HUES64 (cell line): ENCODE data around the gene FAM149A.
A peak's percentile ranks its signal among the peaks of the same experiment; 100 is the strongest.

Experiments used
- H3K27ac ChIP-seq: 2 replicates; pipeline ENCODE4 v1.7.0; 2013; ENCODE audit warnings: low read depth, low read length, inconsistent platforms
- H3K27me3 ChIP-seq: 2 replicates; pipeline ENCODE4 v1.6.1; 2013; ENCODE audit warnings: mild to moderate bottlenecking, low read length; ENCODE audit not compliant: insufficient read depth
- H3K36me3 ChIP-seq: 2 replicates; pipeline ENCODE4 v1.6.1; 2013; ENCODE audit warnings: mild to moderate bottlenecking, low read length; ENCODE audit not compliant: insufficient read depth
- H3K4me1 ChIP-seq: 2 replicates; pipeline ENCODE4 v1.6.1; 2013; ENCODE audit warnings: mild to moderate bottlenecking, low read length, moderate library complexity; ENCODE audit not compliant: insufficient read depth
- H3K4me3 ChIP-seq: 2 replicates; pipeline ENCODE4 v1.5.1; 2013; ENCODE audit warnings: mild to moderate bottlenecking, low read length, moderate library complexity
- H3K9ac ChIP-seq: 2 replicates; pipeline ENCODE4 v1.6.1; 2013; ENCODE audit warnings: mild to moderate bottlenecking, low read depth, low read length
- H3K9me3 ChIP-seq: 2 replicates; pipeline ENCODE4 v1.6.1; 2013; ENCODE audit warnings: low read depth, low read length; ENCODE audit not compliant: insufficient read depth
- WGBS: fragments of 150-250, 120-280 bp; methylation state at CpG from one replicate; pipeline ENCODE4 v1.1.7; 2013; ENCODE audit warnings: missing lambda C conversion rate; 5-methylcytosine and 5-hydroxymethylcytosine counted together

FAM149A gene

GRCh38 chr4:186079694-186080093 is 24.8 kb upstream of the FAM149A start:
- 66% methylated on average over 9 of the region's 9 CpGs for WGBS
- H3K36me3 ChIP-seq, result no peaks in the 10 kb centered on the region
- H3K27me3 ChIP-seq, result no peaks in the 10 kb centered on the region
- no peak overlapping the region for H3K4me3 ChIP-seq
- no peak overlapping the region for H3K9ac ChIP-seq
- peaks cover 20% of the 10 kb centered on the region for H3K4me1 ChIP-seq
- no peak overlapping the region; the same call in 1 of the 2 replicates for H3K27ac ChIP-seq
- H3K9me3 ChIP-seq, result no peaks in the 10 kb centered on the region

DNA sequence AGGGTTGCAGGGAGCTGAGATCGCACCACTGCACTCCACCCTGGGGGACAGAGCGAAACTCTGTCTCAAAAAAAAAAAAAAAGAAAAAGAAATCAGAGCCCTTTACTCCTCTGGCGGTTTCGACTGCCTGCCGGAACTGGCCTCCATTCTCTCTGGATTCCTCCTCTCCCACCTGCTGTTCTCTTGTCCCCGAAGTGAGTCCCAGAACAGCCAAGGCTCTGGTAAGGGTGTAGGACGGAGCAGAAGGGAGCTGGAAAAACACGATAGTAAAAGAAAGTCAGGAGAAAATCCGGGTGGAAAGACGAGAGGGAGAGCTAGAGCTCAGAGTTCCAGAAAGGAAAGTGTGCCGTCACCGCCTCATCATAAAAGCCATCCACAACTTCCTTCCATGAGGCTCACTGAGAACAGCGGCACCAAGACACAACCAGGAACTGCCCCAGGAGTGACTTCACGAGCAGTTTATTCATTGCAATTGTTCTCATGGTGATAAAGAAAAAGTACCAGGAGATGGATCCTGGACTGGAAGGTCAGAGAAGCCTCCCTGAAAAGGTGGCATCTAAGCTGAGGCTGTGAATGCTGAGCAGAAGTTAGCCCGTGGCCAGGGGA is 23.2 kb upstream of the FAM149A start:
- Histone ChIP-seq H3K36me3 (no peaks in the 10 kb centered on the region), H3K9me3 (no peaks in the 10 kb centered on the region), H3K4me3 (peak overlapping the region; percentile 18), H3K4me1 (peaks cover 20% of the 10 kb centered on the region), H3K9ac (peak overlapping the region; percentile 50; the same call in 1 of the 2 replicates), H3K27me3 (no peaks in the 10 kb centered on the region), H3K27ac (peak overlapping the region; percentile 86)
- 27% methylated on average over 15 of the region's 15 CpGs for WGBS

DNA sequence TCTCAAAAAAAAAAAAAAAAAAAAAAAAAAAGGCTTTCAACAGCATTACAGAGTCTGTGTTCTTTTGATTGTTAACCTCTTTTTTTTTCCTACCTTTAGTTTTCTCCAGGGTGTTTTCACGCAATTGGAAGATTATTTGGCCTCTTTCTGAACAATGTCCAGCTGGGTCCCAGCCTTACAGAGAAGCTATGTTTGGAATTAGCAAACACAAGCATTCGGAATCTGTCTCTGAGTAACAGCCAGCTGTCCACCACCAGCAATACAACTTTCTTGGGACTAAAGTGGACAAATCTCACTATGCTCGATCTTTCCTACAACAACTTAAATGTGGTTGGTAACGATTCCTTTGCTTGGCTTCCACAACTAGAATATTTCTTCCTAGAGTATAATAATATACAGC is 22.3 kb upstream of the FAM149A start:
- Histone ChIP-seq H3K36me3 (no peaks in the 10 kb centered on the region), H3K9ac (no peak overlapping the region), H3K9me3 (no peaks in the 10 kb centered on the region), H3K4me1 (peaks cover 20% of the 10 kb centered on the region), H3K4me3 (no peak overlapping the region), H3K27me3 (no peaks in the 10 kb centered on the region), H3K27ac (no peak overlapping the region)
- 95% methylated on average over 3 of the region's 4 CpGs for WGBS

GRCh38 chr4:186088523-186088922 is 16.0 kb upstream of the FAM149A start:
- H3K4me3 ChIP-seq, result no peak overlapping the region
- H3K27me3 ChIP-seq, result no peaks in the 10 kb centered on the region
- H3K27ac ChIP-seq, result no peak overlapping the region
- no peak overlapping the region for H3K9ac ChIP-seq
- no peaks in the 10 kb centered on the region for H3K36me3 ChIP-seq
- no peaks in the 10 kb centered on the region; the same call in 1 of the 2 replicates for H3K4me1 ChIP-seq
- H3K9me3 ChIP-seq, result no peaks in the 10 kb centered on the region

DNA sequence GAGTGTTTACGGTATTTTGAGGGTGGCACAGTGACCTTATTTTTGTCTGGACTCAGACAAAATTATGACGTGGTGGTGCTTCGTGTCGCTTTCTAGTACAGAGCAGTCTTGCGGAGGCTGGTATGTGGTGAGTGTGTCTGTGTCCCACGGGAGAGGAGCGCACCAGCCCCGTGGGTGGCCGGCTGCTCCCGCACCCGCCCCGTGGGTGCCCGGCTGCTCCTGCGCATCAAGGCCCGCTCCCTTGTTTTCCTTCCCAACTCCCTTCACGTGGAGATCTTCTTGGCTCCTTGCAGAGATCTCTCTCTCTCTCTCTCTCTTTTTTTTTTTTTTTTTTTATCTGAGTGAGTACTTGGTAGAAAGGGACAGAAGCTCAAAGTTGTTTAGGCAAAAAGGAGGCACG is 12.2 kb upstream of the FAM149A start:
- H3K36me3 ChIP-seq, result no peaks in the 10 kb centered on the region
- H3K27me3 ChIP-seq, result no peaks in the 10 kb centered on the region
- H3K4me1 ChIP-seq, result no peaks in the 10 kb centered on the region; the same call in 1 of the 2 replicates
- WGBS, result 93% methylated on average over 16 of the region's 17 CpGs
- no peaks in the 10 kb centered on the region for H3K9me3 ChIP-seq
- no peak overlapping the region for H3K9ac ChIP-seq
- no peak overlapping the region for H3K27ac ChIP-seq
- H3K4me3 ChIP-seq, result no peak overlapping the region

GRCh38 chr4:186095406-186095805 is 9.1 kb upstream of the FAM149A start:
- H3K9ac ChIP-seq, result no peak overlapping the region
- no peaks in the 10 kb centered on the region for H3K27me3 ChIP-seq
- no peaks in the 10 kb centered on the region for H3K36me3 ChIP-seq
- no peak overlapping the region for H3K4me3 ChIP-seq
- H3K4me1 ChIP-seq, result no peaks in the 10 kb centered on the region; the same call in 1 of the 2 replicates
- no peaks in the 10 kb centered on the region for H3K9me3 ChIP-seq
- H3K27ac ChIP-seq, result no peak overlapping the region
- 77% methylated on average over 13 of the region's 13 CpGs for WGBS

GRCh38 chr4:186096681-186097165 is 7.8 kb upstream of the FAM149A start:
- WGBS, result 88% methylated on average over 9 of the region's 9 CpGs
- Histone ChIP-seq H3K36me3 (no peaks in the 10 kb centered on the region), H3K4me3 (no peak overlapping the region), H3K4me1 (no peaks in the 10 kb centered on the region; the same call in 1 of the 2 replicates), H3K9ac (no peak overlapping the region), H3K27me3 (no peaks in the 10 kb centered on the region), H3K9me3 (no peaks in the 10 kb centered on the region), H3K27ac (no peak overlapping the region)

- 81% methylated on average over 5 of the region's 5 CpGs for WGBS
- H3K27ac ChIP-seq, result no peak overlapping the region
- H3K4me1 ChIP-seq, result no peaks in the 10 kb centered on the region; the same call in 1 of the 2 replicates
- H3K4me3 ChIP-seq, result no peak overlapping the region
- no peaks in the 10 kb centered on the region for H3K9me3 ChIP-seq
- H3K27me3 ChIP-seq, result peaks cover under 1% of the 10 kb centered on the region; the same call in 1 of the 2 replicates
- no peak overlapping the region for H3K9ac ChIP-seq
- H3K36me3 ChIP-seq, result no peaks in the 10 kb centered on the region
Observed at GRCh38 chr4:186097386-186097785, 7.1 kb upstream of the FAM149A start.

DNA sequence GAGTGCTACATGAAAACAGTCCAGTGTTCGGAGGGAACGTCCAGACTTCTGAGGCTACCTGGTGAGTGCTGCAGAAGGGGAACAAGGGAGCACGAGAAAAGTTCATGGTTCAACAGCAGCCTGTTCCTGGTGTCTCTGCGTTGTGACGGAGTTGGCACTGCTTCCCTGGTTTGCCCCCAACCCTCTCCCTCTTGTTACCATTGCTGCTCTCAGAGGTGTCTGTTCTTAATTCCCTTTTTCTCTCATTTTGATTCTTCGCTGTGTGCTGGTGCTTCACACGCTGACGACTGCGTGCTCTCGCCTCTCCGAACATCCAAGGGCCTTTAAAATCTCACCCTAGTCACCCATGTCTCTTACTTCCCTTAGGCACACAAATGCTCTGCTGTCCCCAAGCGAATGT is 1.6 kb upstream of the FAM149A start:
- 95% methylated on average over 12 of the region's 12 CpGs for WGBS

DNA sequence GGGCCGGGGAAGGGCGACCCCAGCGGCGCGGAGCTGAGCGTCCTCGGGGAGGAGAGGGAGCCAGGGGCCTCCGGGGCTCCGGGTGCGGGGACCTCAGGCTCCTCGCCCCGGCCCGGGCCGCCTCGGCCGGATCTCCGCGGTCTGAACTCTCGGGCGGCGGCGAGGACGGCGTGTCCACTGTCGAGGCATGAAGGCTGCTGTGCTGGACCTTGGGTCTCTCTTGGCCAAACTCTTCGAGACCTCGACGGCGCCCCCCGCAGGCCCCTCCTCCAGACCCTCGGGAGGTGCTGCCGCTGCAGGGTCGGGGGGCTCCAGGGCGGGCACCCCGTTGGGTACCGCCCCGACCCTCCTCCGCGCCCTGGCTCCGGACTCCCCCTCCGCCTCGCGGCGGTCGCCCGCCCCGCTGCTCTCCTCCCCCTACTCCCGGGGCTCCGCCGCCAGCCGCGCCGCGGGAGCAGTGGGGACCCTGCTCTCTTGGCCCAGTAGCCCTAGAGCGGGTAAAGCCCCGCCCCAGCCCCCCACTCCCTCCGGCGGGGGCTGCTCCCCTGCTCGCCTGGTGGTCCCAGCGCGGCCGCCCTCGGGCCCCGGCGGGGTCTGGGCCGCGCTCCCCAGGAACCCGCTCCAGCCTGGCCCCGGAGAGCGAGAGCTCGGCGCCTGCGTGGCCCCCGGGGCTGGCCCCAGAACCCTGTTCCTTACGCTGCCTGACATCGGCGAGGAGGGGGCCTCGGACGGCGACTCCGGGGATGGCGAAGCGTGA is 564 bp downstream of the FAM149A start:
- Histone ChIP-seq H3K9ac (peak overlapping the region; percentile 49), H3K27me3 (peaks cover 41% of the 10 kb centered on the region), H3K27ac (no peak overlapping the region), H3K9me3 (no peaks in the 10 kb centered on the region), H3K4me1 (peaks cover 12% of the 10 kb centered on the region), H3K36me3 (no peaks in the 10 kb centered on the region), H3K4me3 (peak overlapping the region; percentile 59)
- WGBS, result 1% methylated on average over 83 of the region's 83 CpGs

More for the DNA sequence above, 1.6 kb upstream of the FAM149A start:
- H3K9me3 ChIP-seq, result no peaks in the 10 kb centered on the region
- no peak overlapping the region for H3K9ac ChIP-seq
- H3K27ac ChIP-seq, result no peak overlapping the region
- peaks cover 41% of the 10 kb centered on the region for H3K27me3 ChIP-seq
- no peaks in the 10 kb centered on the region for H3K36me3 ChIP-seq
- H3K4me3 ChIP-seq, result no peak overlapping the region
- peaks cover 6% of the 10 kb centered on the region; the same call in 1 of the 2 replicates for H3K4me1 ChIP-seq

DNA sequence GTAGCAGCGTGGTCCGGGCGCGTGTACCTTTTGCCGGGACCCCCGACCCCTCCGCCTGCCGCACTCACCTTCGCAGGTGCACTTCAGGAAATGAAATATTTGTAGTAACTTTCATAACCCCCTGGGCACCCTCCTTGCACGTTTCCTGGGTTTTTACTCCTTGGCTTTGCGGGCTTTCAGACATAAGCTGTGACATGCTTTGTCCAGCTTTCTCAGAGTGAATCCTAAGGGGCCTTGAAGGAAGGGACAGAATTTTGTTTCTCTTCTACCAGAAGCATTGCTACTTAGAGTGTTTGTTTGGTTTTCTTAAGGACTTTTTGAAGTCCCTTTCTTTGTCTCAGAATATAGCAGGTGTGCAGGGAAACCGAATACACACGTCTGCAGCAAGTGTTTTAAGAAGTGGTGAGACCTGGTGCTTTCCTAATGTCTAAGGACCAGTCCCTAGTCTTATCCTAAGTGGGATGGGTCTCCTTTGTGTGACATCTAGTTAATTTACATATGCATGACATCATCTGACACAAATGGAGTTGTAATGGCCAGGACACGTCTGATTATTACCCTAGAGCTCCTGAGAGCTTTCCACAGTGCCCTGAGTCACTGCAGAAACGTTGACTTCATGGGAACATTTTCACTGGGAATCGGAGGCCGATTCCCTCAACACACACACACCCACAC is 1.3 kb downstream of the FAM149A start:
- Histone ChIP-seq H3K9ac (peak overlapping the region; percentile 49), H3K4me3 (peak overlapping the region; percentile 59), H3K27me3 (peaks cover 41% of the 10 kb centered on the region), H3K9me3 (no peaks in the 10 kb centered on the region), H3K27ac (no peak overlapping the region), H3K4me1 (peaks cover 12% of the 10 kb centered on the region), H3K36me3 (no peaks in the 10 kb centered on the region)
- WGBS, result 25% methylated on average over 17 of the region's 17 CpGs
